Hepatocyte (in vitro differentiated cells): ENCODE results near the gene TSPAN3.

Experiments used
- EZH2 ChIP-seq: fragments of 200-600 bp; sonication (generic); IDR thresholded peaks from 2 replicates; pipeline ENCODE4 v1.6.1; 2016; ENCODE audit warnings: antibody characterized with exemption, mild to moderate bottlenecking, borderline replicate concordance
- TF ChIP-seq, protein P1 (sequence below): fragments of 200-600 bp; sonication (generic); IDR thresholded peaks from 2 replicates; pipeline ENCODE4 v1.5.1; 2016; ENCODE audit warnings: antibody characterized with exemption, mild to moderate bottlenecking; ENCODE audit not compliant: poor library complexity

DNA sequence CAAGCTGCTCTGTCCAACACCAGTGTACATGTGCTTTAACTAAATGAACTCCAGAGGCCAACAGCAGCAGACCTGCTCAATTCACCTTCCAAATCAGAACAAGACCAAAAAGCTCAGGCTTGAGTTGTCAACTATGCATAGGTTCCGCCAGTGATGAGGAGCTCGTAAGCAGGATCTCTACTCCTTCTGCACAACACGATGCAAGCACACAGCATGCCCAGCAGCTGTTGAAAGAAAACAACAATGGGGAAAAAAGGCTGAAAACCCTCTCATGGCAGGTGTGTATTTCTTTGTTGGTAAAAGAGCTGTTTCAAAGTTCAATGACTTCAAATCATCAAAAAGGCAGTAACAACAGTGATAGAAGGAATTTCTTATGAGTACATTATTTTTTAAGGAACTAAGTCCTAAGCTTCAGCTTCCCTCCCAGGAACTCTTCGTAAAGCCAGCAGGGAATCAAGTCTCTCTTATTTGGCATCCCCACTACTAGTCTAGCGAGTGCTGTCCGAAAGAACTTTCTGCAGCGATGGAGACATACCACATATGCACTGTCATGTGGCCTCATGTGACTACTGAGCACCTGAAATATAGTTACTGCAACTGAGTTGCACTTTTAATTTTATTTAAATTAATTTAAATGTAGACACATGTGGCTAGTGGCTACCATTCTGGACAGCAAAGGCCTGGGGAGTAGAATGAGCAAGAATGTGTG, 24.1 kb downstream of the TSPAN3 start:
- TF ChIP-seq EZH2, result no peak
- TF ChIP-seq, protein P1, sequence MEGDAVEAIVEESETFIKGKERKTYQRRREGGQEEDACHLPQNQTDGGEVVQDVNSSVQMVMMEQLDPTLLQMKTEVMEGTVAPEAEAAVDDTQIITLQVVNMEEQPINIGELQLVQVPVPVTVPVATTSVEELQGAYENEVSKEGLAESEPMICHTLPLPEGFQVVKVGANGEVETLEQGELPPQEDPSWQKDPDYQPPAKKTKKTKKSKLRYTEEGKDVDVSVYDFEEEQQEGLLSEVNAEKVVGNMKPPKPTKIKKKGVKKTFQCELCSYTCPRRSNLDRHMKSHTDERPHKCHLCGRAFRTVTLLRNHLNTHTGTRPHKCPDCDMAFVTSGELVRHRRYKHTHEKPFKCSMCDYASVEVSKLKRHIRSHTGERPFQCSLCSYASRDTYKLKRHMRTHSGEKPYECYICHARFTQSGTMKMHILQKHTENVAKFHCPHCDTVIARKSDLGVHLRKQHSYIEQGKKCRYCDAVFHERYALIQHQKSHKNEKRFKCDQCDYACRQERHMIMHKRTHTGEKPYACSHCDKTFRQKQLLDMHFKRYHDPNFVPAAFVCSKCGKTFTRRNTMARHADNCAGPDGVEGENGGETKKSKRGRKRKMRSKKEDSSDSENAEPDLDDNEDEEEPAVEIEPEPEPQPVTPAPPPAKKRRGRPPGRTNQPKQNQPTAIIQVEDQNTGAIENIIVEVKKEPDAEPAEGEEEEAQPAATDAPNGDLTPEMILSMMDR, result no peak
